LNCaP clone FGC (cell line): Measurements from ENCODE around the gene SMAD3.
"Not testable (repeated sequence)": the region's sequence is repeated elsewhere in the genome, so short reads cannot be mapped to it uniquely, and the experiment has no call there.

ENCODE experiments used
- DNase-seq: peaks from one replicate; pipeline ENCODE4 v3.0.0-alpha.2; 2011; ENCODE audit warnings: low read depth
- H3K4me3 ChIP-seq: 2 replicates; pipeline ENCODE4 v1.5.1; 2011; ENCODE audit warnings: mild to moderate bottlenecking, low read depth, low read length, control low read depth
- CTCF ChIP-seq: IDR thresholded peaks from 2 replicates; pipeline ENCODE4 v1.5.1; 2012; ENCODE audit warnings: mild to moderate bottlenecking; ENCODE audit not compliant: control insufficient read depth, insufficient read depth; ENCODE audit errors: extremely low read depth

SMAD3 gene

GRCh38 chr15:67068710-67069400 is 3.5 kb downstream of the SMAD3 start:
- no peak for DNase-seq
- no peak overlapping the region for H3K4me3 ChIP-seq
- TF ChIP-seq CTCF = no peak

GRCh38 chr15:67070150-67070549 is 4.7 kb downstream of the SMAD3 start:
- H3K4me3 ChIP-seq = no peak overlapping the region
- no peak for TF ChIP-seq CTCF
- DNase-seq = no peak

GRCh38 chr15:67070892-67071664 is 5.7 kb downstream of the SMAD3 start:
- H3K4me3 ChIP-seq = no peak overlapping the region
- no peak for DNase-seq
- TF ChIP-seq CTCF = no peak

GRCh38 chr15:67072442-67072841 is 7.0 kb downstream of the SMAD3 start:
- no peak overlapping the region for H3K4me3 ChIP-seq
- no peak for TF ChIP-seq CTCF
- no peak for DNase-seq

GRCh38 chr15:67072958-67073357 is 7.6 kb downstream of the SMAD3 start:
- DNase-seq = no peak
- no peak for TF ChIP-seq CTCF
- no peak overlapping the region for H3K4me3 ChIP-seq

GRCh38 chr15:67074886-67075229 is 9.5 kb downstream of the SMAD3 start:
- TF ChIP-seq CTCF = no peak
- no peak for DNase-seq
- H3K4me3 ChIP-seq = no peak overlapping the region

- H3K4me3 ChIP-seq, DNase-seq: not testable (repeated sequence)
Measured at GRCh38 chr15:67075555-67076135, 10.2 kb downstream of the SMAD3 start.
